Tibial nerve (tissue), 4 donors: ENCODE data around the gene ARHGAP36.

ENCODE experiments used
- EP300 ChIP-seq, 2 donors: sonication (generic); formaldehyde crosslinking; IDR thresholded peaks; one replicate each; pipeline ENCODE4 v1.6.1; 2017; ENCODE audit warnings: antibody characterized with exemption in 2 of 2, mild to moderate bottlenecking in 1 of 2
- POLR2A ChIP-seq, 2 donors: fragments of 450-650 bp; IDR thresholded peaks; one replicate each; pipeline ENCODE4 v1.6.1; 2017; ENCODE audit warnings: antibody characterized with exemption in 2 of 2, mild to moderate bottlenecking in 2 of 2, moderate library complexity in 2 of 2
- TF ChIP-seq, protein P1 (sequence below), 5 experiments: fragments of 200-600 bp in 3 of 5; fragments of 450-650 bp in 2 of 5; sonication (generic) in 3 of 5; IDR thresholded peaks; one replicate each; pipeline ENCODE4 v1.5.1; 2016 to 2019; ENCODE audit warnings: antibody characterized with exemption in 5 of 5, mild to moderate bottlenecking in 3 of 5, moderate library complexity in 2 of 5

DNA sequence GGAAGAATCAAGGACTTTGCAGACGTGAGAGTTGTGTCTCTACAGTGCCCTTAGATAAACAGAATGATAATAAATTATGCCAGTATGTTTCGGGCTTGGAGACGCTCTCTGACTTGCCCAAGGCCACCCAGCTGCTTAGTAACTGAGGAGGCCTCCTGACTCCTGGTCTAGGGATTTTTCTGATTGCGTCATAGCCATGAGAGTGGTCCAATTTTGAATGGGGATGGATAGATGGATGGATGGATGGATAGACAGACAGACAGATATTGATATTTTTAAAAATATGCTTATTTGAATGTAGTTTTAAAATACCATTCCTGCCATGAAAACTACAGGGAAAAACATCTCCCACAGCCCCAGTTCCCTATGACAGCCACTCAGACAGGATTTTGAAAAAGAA, 15.5 kb downstream of the ARHGAP36 start:
- TF ChIP-seq, protein P1, sequence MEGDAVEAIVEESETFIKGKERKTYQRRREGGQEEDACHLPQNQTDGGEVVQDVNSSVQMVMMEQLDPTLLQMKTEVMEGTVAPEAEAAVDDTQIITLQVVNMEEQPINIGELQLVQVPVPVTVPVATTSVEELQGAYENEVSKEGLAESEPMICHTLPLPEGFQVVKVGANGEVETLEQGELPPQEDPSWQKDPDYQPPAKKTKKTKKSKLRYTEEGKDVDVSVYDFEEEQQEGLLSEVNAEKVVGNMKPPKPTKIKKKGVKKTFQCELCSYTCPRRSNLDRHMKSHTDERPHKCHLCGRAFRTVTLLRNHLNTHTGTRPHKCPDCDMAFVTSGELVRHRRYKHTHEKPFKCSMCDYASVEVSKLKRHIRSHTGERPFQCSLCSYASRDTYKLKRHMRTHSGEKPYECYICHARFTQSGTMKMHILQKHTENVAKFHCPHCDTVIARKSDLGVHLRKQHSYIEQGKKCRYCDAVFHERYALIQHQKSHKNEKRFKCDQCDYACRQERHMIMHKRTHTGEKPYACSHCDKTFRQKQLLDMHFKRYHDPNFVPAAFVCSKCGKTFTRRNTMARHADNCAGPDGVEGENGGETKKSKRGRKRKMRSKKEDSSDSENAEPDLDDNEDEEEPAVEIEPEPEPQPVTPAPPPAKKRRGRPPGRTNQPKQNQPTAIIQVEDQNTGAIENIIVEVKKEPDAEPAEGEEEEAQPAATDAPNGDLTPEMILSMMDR (IDR thresholded peaks at IDR 0.05) = no peak
- TF ChIP-seq POLR2A (IDR thresholded peaks at IDR 0.05) = no peak
- TF ChIP-seq EP300 (IDR thresholded peaks at IDR 0.05) = no peak
